Measurements from ENCODE around the gene RNF10.

DNA sequence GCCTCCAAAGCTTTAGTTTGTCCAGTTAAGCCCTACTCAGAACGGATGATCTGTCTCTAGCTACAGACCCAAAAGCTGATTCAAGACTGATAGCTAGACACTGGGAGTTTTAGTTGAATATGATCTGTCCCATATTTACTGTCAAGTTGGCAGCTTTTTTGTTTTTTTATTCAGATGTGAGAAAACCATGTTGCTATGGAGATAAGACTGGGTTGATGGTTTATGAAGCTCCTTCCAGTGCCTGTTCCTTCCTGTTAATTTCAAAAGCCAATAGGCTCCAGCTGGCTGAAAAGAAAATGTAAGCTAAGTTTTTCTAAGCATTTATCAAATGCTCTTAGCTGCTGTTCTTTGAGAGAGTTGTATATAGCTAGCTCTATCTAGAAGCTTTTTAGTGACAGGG, 33.6 kb upstream of the RNF10 start:
- TF ChIP-seq POLR2AphosphoS5 (IDR thresholded peaks at IDR 0.05; ENCODE audit: low read depth, low read length) (no peak), FOXP2 (optimal IDR thresholded peaks at IDR 0.05; ENCODE audit: borderline replicate concordance, extremely low read depth, extremely low read length, insufficient read depth) (no peak)
- TF ChIP-seq, protein P1, sequence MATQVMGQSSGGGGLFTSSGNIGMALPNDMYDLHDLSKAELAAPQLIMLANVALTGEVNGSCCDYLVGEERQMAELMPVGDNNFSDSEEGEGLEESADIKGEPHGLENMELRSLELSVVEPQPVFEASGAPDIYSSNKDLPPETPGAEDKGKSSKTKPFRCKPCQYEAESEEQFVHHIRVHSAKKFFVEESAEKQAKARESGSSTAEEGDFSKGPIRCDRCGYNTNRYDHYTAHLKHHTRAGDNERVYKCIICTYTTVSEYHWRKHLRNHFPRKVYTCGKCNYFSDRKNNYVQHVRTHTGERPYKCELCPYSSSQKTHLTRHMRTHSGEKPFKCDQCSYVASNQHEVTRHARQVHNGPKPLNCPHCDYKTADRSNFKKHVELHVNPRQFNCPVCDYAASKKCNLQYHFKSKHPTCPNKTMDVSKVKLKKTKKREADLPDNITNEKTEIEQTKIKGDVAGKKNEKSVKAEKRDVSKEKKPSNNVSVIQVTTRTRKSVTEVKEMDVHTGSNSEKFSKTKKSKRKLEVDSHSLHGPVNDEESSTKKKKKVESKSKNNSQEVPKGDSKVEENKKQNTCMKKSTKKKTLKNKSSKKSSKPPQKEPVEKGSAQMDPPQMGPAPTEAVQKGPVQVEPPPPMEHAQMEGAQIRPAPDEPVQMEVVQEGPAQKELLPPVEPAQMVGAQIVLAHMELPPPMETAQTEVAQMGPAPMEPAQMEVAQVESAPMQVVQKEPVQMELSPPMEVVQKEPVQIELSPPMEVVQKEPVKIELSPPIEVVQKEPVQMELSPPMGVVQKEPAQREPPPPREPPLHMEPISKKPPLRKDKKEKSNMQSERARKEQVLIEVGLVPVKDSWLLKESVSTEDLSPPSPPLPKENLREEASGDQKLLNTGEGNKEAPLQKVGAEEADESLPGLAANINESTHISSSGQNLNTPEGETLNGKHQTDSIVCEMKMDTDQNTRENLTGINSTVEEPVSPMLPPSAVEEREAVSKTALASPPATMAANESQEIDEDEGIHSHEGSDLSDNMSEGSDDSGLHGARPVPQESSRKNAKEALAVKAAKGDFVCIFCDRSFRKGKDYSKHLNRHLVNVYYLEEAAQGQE (IDR thresholded peaks at IDR 0.05; ENCODE audit: insufficient read depth in 1 of 2, low read depth in 2 of 2, low read length in 2 of 2): no peak
